ENCODE measurements around the gene EYS.
"Not testable (repeated sequence)": the region's sequence is repeated elsewhere in the genome, so short reads cannot be mapped to it uniquely, and the experiment has no call there.

DNA sequence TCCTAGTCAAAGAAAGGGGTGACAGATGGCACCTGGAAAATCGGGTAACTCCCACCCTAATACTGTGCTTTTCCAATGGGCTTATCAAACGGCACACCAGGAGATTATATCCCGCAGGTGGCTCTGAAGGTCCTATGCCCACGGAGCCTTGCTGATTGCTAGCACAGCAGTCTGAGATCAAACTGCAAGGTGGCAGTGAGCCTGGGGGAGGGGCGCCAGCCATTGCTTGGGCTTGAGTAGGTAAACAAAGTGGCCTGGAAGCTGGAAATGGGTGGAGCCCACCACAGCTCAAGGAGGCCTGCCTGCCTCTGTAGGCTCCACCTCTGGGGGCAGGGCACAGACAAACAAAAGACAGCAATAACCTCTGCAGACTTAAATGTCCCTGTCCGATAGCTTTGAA lies 1258.9 kb downstream of the EYS start:
- not testable (repeated sequence) for TF ChIP-seq CBX5 (CRISPR knock-in tag; IDR thresholded peaks at IDR 0.05; ENCODE audit: borderline replicate concordance); DMAP1 (CRISPR knock-in tag; IDR thresholded peaks at IDR 0.05); PRPF4 (IDR thresholded peaks at IDR 0.05; ENCODE audit: low read depth, low read length, poor library complexity, severe bottlenecking); TSC22D2 (CRISPR knock-in tag; IDR thresholded peaks at IDR 0.05; ENCODE audit: borderline replicate concordance); ZFP36 (IDR thresholded peaks at IDR 0.05; ENCODE audit: borderline replicate concordance, low read depth, low read length, partially characterized antibody); POLR2AphosphoS5 (IDR thresholded peaks at IDR 0.05; ENCODE audit: low read depth, low read length)
- TF ChIP-seq, protein P1, sequence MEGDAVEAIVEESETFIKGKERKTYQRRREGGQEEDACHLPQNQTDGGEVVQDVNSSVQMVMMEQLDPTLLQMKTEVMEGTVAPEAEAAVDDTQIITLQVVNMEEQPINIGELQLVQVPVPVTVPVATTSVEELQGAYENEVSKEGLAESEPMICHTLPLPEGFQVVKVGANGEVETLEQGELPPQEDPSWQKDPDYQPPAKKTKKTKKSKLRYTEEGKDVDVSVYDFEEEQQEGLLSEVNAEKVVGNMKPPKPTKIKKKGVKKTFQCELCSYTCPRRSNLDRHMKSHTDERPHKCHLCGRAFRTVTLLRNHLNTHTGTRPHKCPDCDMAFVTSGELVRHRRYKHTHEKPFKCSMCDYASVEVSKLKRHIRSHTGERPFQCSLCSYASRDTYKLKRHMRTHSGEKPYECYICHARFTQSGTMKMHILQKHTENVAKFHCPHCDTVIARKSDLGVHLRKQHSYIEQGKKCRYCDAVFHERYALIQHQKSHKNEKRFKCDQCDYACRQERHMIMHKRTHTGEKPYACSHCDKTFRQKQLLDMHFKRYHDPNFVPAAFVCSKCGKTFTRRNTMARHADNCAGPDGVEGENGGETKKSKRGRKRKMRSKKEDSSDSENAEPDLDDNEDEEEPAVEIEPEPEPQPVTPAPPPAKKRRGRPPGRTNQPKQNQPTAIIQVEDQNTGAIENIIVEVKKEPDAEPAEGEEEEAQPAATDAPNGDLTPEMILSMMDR (CRISPR knock-in tag; IDR thresholded peaks at IDR 0.05), result not testable (repeated sequence)
- TF ChIP-seq, protein P2, sequence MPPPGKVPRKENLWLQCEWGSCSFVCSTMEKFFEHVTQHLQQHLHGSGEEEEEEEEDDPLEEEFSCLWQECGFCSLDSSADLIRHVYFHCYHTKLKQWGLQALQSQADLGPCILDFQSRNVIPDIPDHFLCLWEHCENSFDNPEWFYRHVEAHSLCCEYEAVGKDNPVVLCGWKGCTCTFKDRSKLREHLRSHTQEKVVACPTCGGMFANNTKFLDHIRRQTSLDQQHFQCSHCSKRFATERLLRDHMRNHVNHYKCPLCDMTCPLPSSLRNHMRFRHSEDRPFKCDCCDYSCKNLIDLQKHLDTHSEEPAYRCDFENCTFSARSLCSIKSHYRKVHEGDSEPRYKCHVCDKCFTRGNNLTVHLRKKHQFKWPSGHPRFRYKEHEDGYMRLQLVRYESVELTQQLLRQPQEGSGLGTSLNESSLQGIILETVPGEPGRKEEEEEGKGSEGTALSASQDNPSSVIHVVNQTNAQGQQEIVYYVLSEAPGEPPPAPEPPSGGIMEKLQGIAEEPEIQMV (CRISPR knock-in tag; IDR thresholded peaks at IDR 0.05; ENCODE audit: low read depth), result not testable (repeated sequence)

Data from HepG2 (cell line).